GM21526 (cell line): Measurements from ENCODE around the gene PIGT.

Experiments used
- ATAC-seq: cut with Tn5 transposase; IDR thresholded peaks from one replicate; pipeline ENCODE4 v1.9.1; 2021; ENCODE audit warnings: moderate library complexity; ENCODE audit not compliant: unreplicated experiment, low FRiP score

The PIGT gene

DNA sequence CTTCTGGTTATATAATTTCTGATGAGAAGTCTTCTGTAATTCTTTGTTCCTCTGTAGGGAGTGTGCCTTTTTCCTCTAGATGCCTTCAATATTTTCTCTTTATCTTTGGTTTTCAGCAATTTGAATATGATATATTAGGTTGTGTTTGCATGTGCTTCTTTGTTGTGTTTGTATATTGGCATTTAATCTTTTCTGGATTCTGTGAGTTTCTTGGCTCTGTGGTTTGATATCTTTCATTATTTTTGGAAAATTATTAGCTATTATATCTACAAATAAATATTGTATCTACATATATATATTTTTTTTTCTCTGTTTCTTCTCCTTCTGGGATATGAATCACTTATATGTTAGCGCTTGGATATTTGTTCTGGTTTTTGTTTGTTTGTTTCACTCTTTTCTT, 16.9 kb upstream of the PIGT start:
- no peak for ATAC-seq

GRCh38 chr20:45400346-45401031, 15.5 kb upstream of the PIGT start:
- ATAC-seq: no peak

GRCh38 chr20:45402946-45403345, 13.0 kb upstream of the PIGT start:
- ATAC-seq: no peak

- ATAC-seq: no peak
Measured at GRCh38 chr20:45404438-45404837, 11.5 kb upstream of the PIGT start.

GRCh38 chr20:45405571-45406259, 10.2 kb upstream of the PIGT start:
- ATAC-seq: no peak

DNA sequence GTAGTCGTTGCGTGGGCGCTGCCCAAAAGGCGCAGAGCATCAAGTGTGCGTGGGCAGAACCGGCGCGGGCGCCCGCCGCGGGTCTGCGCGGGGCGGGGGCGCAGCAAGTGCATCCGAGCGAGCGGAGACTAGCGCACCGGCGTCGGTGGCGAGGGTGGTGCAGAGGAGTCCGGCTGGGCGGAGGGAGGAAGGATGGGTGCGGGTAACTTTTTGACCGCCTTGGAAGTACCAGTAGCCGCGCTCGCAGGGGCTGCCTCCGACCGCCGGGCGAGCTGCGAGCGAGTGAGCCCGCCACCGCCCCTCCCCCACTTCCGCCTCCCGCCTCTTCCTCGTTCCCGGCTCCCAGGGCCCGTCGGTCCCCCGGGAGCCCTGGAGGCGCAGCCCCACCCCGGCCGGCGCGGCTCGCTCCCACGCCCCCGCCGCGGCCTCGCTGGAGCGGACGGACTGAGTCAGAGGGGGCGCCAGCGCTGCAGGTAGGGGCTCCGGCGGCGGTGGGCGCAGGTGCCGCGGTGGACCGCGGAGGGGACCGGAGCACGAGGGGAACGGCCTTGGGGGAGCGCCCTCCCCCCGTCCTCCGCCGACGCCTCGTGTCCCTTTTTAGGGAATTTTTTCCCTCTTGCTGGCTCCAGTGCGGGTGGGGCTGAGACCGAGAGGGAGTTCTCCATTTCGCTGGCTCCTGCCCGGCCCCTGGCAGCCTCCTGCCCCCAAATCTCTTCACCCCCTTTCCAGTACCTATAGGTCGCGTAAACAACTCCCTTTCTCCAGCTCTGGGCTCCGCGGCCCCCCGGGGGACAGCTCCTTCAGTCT, 9.5 kb upstream of the PIGT start:
- ATAC-seq: no peak

GRCh38 chr20:45407067-45407745, 8.7 kb upstream of the PIGT start:
- no peak for ATAC-seq

GRCh38 chr20:45407783-45408645, 7.9 kb upstream of the PIGT start, which contains the start of gene DBNDD2:
Gene DBNDD2, plus strand, starts transcription at chr20:45408289. Its CDS starts 179 bp downstream, at chr20:45408468.
- ATAC-seq: no peak

- no peak for ATAC-seq
Measured at GRCh38 chr20:45408646-45409213, 7.2 kb upstream of the PIGT start.

DNA sequence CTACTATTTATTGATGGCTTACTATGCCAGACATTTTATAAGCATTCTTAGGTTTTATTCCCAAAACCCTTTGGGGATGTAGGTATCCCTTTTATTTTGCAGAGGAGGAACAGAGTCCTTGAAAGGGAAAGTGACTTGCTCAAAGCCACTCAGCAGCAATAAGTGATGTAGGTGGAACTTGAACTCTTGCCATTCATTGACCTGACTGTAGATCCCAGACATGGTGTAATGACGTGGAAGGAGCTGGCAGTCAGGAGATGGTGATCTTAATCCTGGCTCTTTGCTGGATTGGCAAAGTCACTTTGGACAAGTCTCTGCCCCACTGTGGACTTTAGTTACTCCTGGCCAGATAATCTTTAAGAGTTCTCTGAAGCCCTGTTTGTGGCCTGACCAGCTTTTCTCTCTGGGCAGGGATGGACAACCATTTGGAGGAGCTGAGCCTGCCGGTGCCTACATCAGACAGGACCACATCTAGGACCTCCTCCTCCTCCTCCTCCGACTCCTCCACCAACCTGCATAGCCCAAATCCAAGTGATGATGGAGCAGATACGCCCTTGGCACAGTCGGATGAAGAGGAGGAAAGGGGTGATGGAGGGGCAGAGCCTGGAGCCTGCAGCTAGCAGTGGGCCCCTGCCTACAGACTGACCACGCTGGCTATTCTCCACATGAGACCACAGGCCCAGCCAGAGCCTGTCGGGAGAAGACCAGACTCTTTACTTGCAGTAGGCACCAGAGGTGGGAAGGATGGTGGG, 6.2 kb upstream of the PIGT start:
- no peak for ATAC-seq

GRCh38 chr20:45410887-45411286, 5.1 kb upstream of the PIGT start:
- ATAC-seq: no peak

- no peak for ATAC-seq
Measured at GRCh38 chr20:45412653-45413052, 3.3 kb upstream of the PIGT start.

DNA sequence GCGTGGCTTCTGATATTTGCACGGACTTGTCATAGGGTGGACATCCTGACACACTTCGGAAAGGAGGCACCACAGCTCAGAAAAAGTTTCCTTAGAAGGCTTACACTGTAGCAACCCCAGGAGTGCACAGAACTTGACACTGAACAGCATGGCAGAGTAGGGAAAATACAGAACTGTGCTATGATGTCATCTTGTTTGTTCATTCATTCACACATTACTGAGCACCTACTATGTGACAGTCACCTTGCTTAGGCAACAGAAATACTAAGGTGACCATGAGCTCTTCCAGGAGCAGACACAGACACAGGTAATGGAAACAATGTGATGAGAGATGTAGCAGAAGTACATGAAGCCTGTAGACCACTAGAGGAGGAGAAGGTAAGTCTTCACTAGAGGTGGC, 2.5 kb upstream of the PIGT start:
- ATAC-seq: no peak

- ATAC-seq: no peak
Measured at GRCh38 chr20:45416917-45417316, 976 bp downstream of the PIGT start.

DNA sequence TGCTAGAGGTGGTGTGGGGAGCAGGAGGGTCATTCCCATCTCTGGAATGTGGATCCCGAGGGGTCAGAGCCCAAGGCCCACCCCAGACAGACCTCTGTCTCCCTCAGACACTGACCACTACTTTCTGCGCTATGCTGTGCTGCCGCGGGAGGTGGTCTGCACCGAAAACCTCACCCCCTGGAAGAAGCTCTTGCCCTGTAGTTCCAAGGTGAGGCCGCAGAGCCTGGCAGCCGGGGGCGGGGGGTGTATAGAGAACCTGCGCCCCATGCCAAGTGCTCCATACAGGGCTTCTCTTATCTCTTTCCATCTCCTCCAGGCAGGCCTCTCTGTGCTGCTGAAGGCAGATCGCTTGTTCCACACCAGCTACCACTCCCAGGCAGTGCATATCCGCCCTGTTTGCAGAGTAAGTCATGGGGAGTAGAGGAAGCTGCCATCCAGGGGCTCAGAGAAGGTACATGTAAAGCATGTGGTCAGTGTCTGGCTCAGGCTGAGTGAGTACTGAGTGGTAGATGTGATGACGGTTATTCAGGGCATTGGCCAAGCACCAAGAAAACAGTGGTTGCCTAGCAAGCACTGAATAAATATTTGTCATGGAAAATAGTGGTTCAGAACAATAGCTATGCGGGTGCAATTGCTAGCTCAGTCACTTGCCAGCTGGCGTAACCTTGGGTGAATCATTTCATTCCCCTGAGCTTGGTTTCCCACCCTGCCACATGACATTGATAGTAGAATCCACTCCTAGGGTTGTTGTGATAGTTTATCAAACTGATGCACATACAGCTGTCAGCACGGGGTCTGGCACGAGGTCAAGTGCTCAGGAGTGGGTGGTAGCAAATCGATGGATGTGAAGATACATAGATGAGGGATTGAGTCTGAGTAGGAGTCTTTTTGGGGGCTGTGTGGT, 3.5 kb downstream of the PIGT start:
- ATAC-seq: peak; percentile 49

- ATAC-seq: no peak
Measured at GRCh38 chr20:45420125-45420524, 4.2 kb downstream of the PIGT start.

- ATAC-seq: no peak
Measured at GRCh38 chr20:45423700-45424099, 7.8 kb downstream of the PIGT start.

GRCh38 chr20:45425561-45425960, 9.6 kb downstream of the PIGT start:
- ATAC-seq: no peak
